K562 (cell line): Measurements from ENCODE around the gene PPM1D.

Experiments
- CHCHD3 ChIP-seq: fragments of 250-450 bp; sonication (Bioruptor Pico); IDR thresholded peaks from 2 replicates; pipeline ENCODE4 v2.1.2; 2022; ENCODE audit warnings: mild to moderate bottlenecking
- CTCF ChIP-seq, 3 experiments: IDR thresholded peaks in 2 of 3; conservative IDR thresholded peaks in 1 of 3; 2 replicates each; pipeline ENCODE4 v1.5.1; 2011 to 2012; ENCODE audit warnings: low read length in 3 of 3, mild to moderate bottlenecking in 3 of 3, control low read depth in 2 of 3, improper control_type of control experiment in 1 of 3, inconsistent platforms in 1 of 3, low read depth in 1 of 3, mixed read lengths in 1 of 3, moderate library complexity in 1 of 3; ENCODE audit not compliant: insufficient read depth in 2 of 3
- EZH2 ChIP-seq: IDR thresholded peaks from 2 replicates; pipeline ENCODE4 v1.6.1; 2012; ENCODE audit warnings: low read depth, mild to moderate bottlenecking, inconsistent platforms, low read length, borderline replicate concordance
- GTF2E2 ChIP-seq: fragments of 200-800 bp; sonication (Bioruptor generic); IDR thresholded peaks from 2 replicates; pipeline ENCODE4 v1.6.1; 2016; ENCODE audit warnings: missing genetic modification characterization, missing compliant biosample characterization
- JUNB ChIP-seq: fragments of 450-650 bp; formaldehyde crosslinking; conservative IDR thresholded peaks from 2 replicates; pipeline ENCODE4 v1.4.0; 2020; ENCODE audit warnings: mild to moderate bottlenecking
- PREB ChIP-seq: sonication (generic); formaldehyde crosslinking; IDR thresholded peaks from 2 replicates; pipeline ENCODE4 v1.8.1; 2023; ENCODE audit warnings: mild to moderate bottlenecking, missing genetic modification reagents
- RFX7 ChIP-seq: fragments of 250-450 bp; sonication (Bioruptor Pico); IDR thresholded peaks from 2 replicates; pipeline ENCODE4 v1.5.1; 2021; ENCODE audit warnings: mild to moderate bottlenecking
- TCF3 ChIP-seq: sonication (generic); formaldehyde crosslinking; IDR thresholded peaks from 2 replicates; pipeline ENCODE4 v1.4.0; 2020; ENCODE audit warnings: mild to moderate bottlenecking, missing genetic modification reagents
- TFAM ChIP-seq: fragments of 250-450 bp; sonication (Bioruptor Pico); conservative IDR thresholded peaks from 2 replicates; pipeline ENCODE4 v1.5.0; 2021; ENCODE audit warnings: mild to moderate bottlenecking, moderate library complexity
- YY1 ChIP-seq, 3 experiments: IDR thresholded peaks; 2 replicates each; pipeline ENCODE4 v1.6.1; 2011; ENCODE audit warnings: low read length in 2 of 3, mild to moderate bottlenecking in 2 of 3, moderate library complexity in 2 of 3, borderline replicate concordance in 1 of 3, control low read depth in 1 of 3, low read depth in 1 of 3; ENCODE audit not compliant: insufficient read depth in 3 of 3, insufficient replicate concordance in 2 of 3, control insufficient read depth in 1 of 3, insufficient read length in 1 of 3; ENCODE audit errors: extremely low read depth in 1 of 3
- ZKSCAN8 ChIP-seq: fragments of 200-800 bp; sonication (Bioruptor generic); IDR thresholded peaks from 2 replicates; pipeline ENCODE4 v1.6.1; 2016; ENCODE audit warnings: missing genetic modification characterization, missing compliant biosample characterization
- ZNF584 ChIP-seq: fragments of 200-800 bp; sonication (Bioruptor generic); IDR thresholded peaks from 2 replicates; pipeline ENCODE4 v1.6.1; 2016; ENCODE audit warnings: low read depth, mild to moderate bottlenecking, missing genetic modification characterization, missing compliant biosample characterization

- TF ChIP-seq ZNF584 = no peak
- TF ChIP-seq YY1 (IDR thresholded peaks at IDR 0.05; ENCODE audit: borderline replicate concordance in 1 of 3, control insufficient read depth in 1 of 3, extremely low read depth in 1 of 3, insufficient read depth in 3 of 3, insufficient read length in 1 of 3, insufficient replicate concordance in 2 of 3, low read depth in 1 of 3, low read length in 2 of 3) = no peak
- TF ChIP-seq EZH2 = no peak
- no peak for TF ChIP-seq PREB (CRISPR knock-in tag)
- no peak; the same call in 1 of the 2 replicates for TF ChIP-seq TCF3 (CRISPR knock-in tag)
- peak; percentile 73 to 91 (median 83) for TF ChIP-seq CTCF (IDR thresholded peaks at IDR 0.05 in 2 of 3, conservative IDR thresholded peaks at IDR 0.05 in 1 of 3; ENCODE audit: insufficient read depth in 2 of 3, low read depth in 1 of 3, low read length in 3 of 3)
- peak; percentile 50; the same call in 1 of the 2 replicates for TF ChIP-seq ZKSCAN8 (CRISPR knock-in tag)
- no peak for TF ChIP-seq TFAM (CRISPR knock-in tag)
- no peak for TF ChIP-seq RFX7
- no peak for TF ChIP-seq CHCHD3 (CRISPR knock-in tag)
- 0 out of 2 replicates have a peak, but pooled peaks have one; percentile 12 for TF ChIP-seq GTF2E2 (tag)
- TF ChIP-seq JUNB (CRISPR knock-in tag) = no peak
These were observed 775 bp downstream of the PPM1D start for GRCh38 chr17:60600490-60601446.
